GM21381 (cell line): ENCODE measurements around the gene VASH2.
"Not testable (repeated sequence)": the region's sequence is repeated elsewhere in the genome, so short reads cannot be mapped to it uniquely, and the experiment has no call there.

ENCODE experiments used
- ATAC-seq: cut with Tn5 transposase; IDR thresholded peaks from one replicate; pipeline ENCODE4 v1.9.1; 2021; ENCODE audit warnings: mild to moderate bottlenecking, moderate library complexity; ENCODE audit not compliant: unreplicated experiment

Gene VASH2

GRCh38 chr1:212977781-212978645 is 27.7 kb downstream of the VASH2 start:
- no peak for ATAC-seq

- ATAC-seq = peak; percentile 52
Observed at GRCh38 chr1:212979340-212980122, 29.2 kb downstream of the VASH2 start.

- ATAC-seq = no peak
Observed at GRCh38 chr1:212980123-212980785, 29.9 kb downstream of the VASH2 start.

GRCh38 chr1:212981025-212981495 is 30.7 kb downstream of the VASH2 start:
- ATAC-seq = no peak

- ATAC-seq = peak; percentile 56
Observed at GRCh38 chr1:212981571-212982328, 31.4 kb downstream of the VASH2 start.

GRCh38 chr1:212982430-212983152 is 32.2 kb downstream of the VASH2 start:
- ATAC-seq = no peak

- no peak for ATAC-seq
Observed at GRCh38 chr1:212983482-212983881, 33.1 kb downstream of the VASH2 start.

GRCh38 chr1:212984522-212985291 is 34.4 kb downstream of the VASH2 start:
- ATAC-seq = no peak

- ATAC-seq = no peak
Observed at GRCh38 chr1:212986551-212986950, 36.2 kb downstream of the VASH2 start.

- no peak for ATAC-seq
Observed at GRCh38 chr1:212987702-212988322, 37.5 kb downstream of the VASH2 start.

GRCh38 chr1:212990276-212990675 is 39.9 kb downstream of the VASH2 start:
- no peak for ATAC-seq

- ATAC-seq = not testable (repeated sequence)
Observed at GRCh38 chr1:212993960-212994359, 43.6 kb downstream of the VASH2 start.

- ATAC-seq = no peak
Observed at GRCh38 chr1:212994926-212995325, 44.6 kb downstream of the VASH2 start.

- ATAC-seq = peak; percentile 70
Observed at GRCh38 chr1:213003256-213003655, 52.9 kb downstream of the VASH2 start.

GRCh38 chr1:213008564-213008963 is 58.2 kb downstream of the VASH2 start:
- peak; percentile 83 for ATAC-seq

- ATAC-seq = no peak
Observed at GRCh38 chr1:213014642-213015041, 64.3 kb downstream of the VASH2 start.

GRCh38 chr1:213015099-213016050 is 65.0 kb downstream of the VASH2 start, which contains the start of gene ANGEL2:
TSS of gene ANGEL2 (minus strand) at chr1:213015867. CDS start at chr1:213015671, 196 bp downstream.
- ATAC-seq = peak; percentile 95
